HepG2 (cell line): Measurements from ENCODE around the gene ZNF213. TPM values are rescaled to one million over a fixed set of nuclear protein-coding genes. Genes with fewer than 3 reads are reported as not detected.

ENCODE experiments used
- ADNP ChIP-seq: sonication (generic); formaldehyde crosslinking; IDR thresholded peaks from 2 replicates; pipeline ENCODE4 v1.4.0; 2020; ENCODE audit warnings: missing genetic modification reagents
- CC2D1A ChIP-seq: sonication (generic); formaldehyde crosslinking; IDR thresholded peaks from 2 replicates; pipeline ENCODE4 v1.8.1; 2023; ENCODE audit warnings: mild to moderate bottlenecking, missing genetic modification reagents
- CENPT ChIP-seq: sonication (generic); formaldehyde crosslinking; IDR thresholded peaks from 2 replicates; pipeline ENCODE4 v1.8.0; 2022; ENCODE audit warnings: low read depth, mild to moderate bottlenecking, moderate library complexity, missing genetic modification reagents
- HIVEP1 ChIP-seq: sonication (generic); formaldehyde crosslinking; IDR thresholded peaks from 2 replicates; pipeline ENCODE4 v1.4.0; 2020; ENCODE audit warnings: mild to moderate bottlenecking, missing genetic modification reagents
- HOXA5 ChIP-seq: sonication (generic); formaldehyde crosslinking; IDR thresholded peaks from 2 replicates; pipeline ENCODE4 v1.4.0; 2020; ENCODE audit warnings: missing genetic modification reagents
- SAP130 ChIP-seq: IDR thresholded peaks from 2 replicates; pipeline ENCODE4 v1.6.1; 2016; ENCODE audit warnings: low read depth
- ZBTB3 ChIP-seq: sonication (generic); formaldehyde crosslinking; IDR thresholded peaks from 2 replicates; pipeline ENCODE4 v1.4.0; 2020; ENCODE audit warnings: low read depth, mild to moderate bottlenecking, moderate library complexity, missing genetic modification reagents, borderline replicate concordance
- ZBTB38 ChIP-seq: sonication (generic); formaldehyde crosslinking; IDR thresholded peaks from 2 replicates; pipeline ENCODE4 v1.5.1; 2020; ENCODE audit warnings: mild to moderate bottlenecking, missing genetic modification reagents
- ZBTB7B ChIP-seq: sonication (generic); formaldehyde crosslinking; IDR thresholded peaks from 2 replicates; pipeline ENCODE4 v1.4.0; 2020; ENCODE audit warnings: missing genetic modification reagents
- ZNF331 ChIP-seq: sonication (generic); formaldehyde crosslinking; IDR thresholded peaks from 2 replicates; pipeline ENCODE4 v1.4.0; 2020; ENCODE audit warnings: missing genetic modification reagents
- ZNF567 ChIP-seq: sonication (generic); formaldehyde crosslinking; IDR thresholded peaks from 2 replicates; pipeline ENCODE4 v1.8.1; 2023; ENCODE audit warnings: mild to moderate bottlenecking, missing genetic modification reagents, borderline replicate concordance
- ZNF788 ChIP-seq: sonication (generic); formaldehyde crosslinking; IDR thresholded peaks from 2 replicates; pipeline ENCODE4 v1.5.0; 2020; ENCODE audit warnings: mild to moderate bottlenecking, missing genetic modification reagents, borderline replicate concordance
- polyA plus RNA-seq, 8 experiments: library from polyadenylated mRNA; depleted of rRNA in 3 of 8; stranded (reverse) in 7 of 8; unstranded in 1 of 8; fragments of >200 nt; fragmentation: Illumina TruSeq in 4 of 8; extraction: Trizol in 4 of 8; gene quantifications; 2 replicates each; pipeline versions ENCODE4 v1.2.1 to v1.2.3, GENCODE V29; 2011 to 2016; ENCODE audit warnings: low read depth in 4 of 8, missing spikeins in 1 of 8, mixed read lengths in 1 of 8; ENCODE audit not compliant: insufficient read depth in 1 of 8
- total RNA-seq, 5 experiments: library from RNA; depleted of rRNA; stranded (reverse); fragments of >200 nt; fragmentation: Illumina TruSeq; extraction: Trizol; gene quantifications; 2 replicates each; pipeline ENCODE4 v1.2.3, GENCODE V29; 2016; ENCODE audit warnings: low read depth in 1 of 5
- TF ChIP-seq, protein P1 (sequence below): sonication (generic); formaldehyde crosslinking; IDR thresholded peaks from 2 replicates; pipeline ENCODE4 v1.4.0; 2020; ENCODE audit warnings: missing genetic modification reagents, mild to moderate bottlenecking, borderline replicate concordance
- TF ChIP-seq, protein P2 (sequence below): IDR thresholded peaks from 2 replicates; pipeline ENCODE4 v1.6.1; 2016; ENCODE audit warnings: control low read depth
- TF ChIP-seq, protein P3 (sequence below): sonication (generic); formaldehyde crosslinking; IDR thresholded peaks from 2 replicates; pipeline ENCODE4 v1.4.0; 2020; ENCODE audit warnings: missing genetic modification reagents

ZNF213 gene
- total and polyA plus RNA-seq, 2 of the 13 experiments (the other 11 are each of a cell fraction or from before 2014, with no cell fraction given): 0.59 to 0.97 TPM

DNA sequence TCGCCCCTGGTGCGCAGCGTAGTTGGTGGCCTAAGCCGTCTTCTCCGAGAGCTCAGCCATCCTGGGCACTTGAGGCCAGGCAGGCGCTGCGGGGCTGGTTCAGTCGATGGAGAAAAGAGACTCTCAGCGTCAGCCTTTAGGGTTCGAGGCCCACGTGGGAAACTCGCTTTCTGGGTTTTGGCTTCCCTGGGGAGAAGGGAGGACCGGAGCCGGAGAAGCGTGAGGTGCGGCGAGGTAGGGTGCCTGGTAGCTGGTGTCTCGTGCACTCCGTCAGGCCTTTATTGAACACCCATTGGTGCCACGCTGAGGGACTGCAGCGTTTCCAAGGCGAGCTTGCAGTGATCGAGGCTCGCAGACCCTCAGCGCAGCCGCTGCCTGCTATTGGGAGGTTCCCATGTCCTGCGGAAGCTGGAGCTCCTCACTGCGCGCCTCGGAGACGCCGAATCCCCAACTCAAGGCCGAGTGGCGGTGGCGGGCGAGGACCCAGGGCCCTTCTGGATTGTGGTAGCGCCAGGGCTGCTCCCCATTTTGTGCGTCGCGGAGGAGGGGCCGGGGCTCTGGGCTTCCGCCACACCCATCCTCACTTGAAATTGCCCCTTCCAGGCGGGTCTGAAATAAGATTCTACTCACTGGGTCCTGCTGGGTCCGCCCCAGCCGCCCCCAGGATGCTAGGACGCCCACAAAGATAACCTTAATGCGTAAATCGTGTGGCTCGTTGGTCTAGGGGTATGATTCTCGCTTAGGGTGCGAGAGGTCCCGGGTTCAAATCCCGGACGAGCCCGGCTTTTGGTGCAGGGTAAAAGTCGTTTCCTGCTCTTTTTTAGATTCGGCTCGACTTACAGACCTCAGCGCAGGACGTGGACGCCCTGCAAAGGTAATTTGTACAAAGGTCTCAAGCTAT is 54.3 kb downstream of the ZNF213 start (continued):
- TF ChIP-seq CENPT (CRISPR knock-in tag) (0 out of 2 replicates have a peak, but pooled peaks have one; percentile 9), ZNF567 (CRISPR knock-in tag) (peak; percentile 89; the same call in 1 of the 2 replicates), ZNF788 (CRISPR knock-in tag) (no peak), ZBTB38 (CRISPR knock-in tag) (peak; percentile 87), ZBTB3 (CRISPR knock-in tag) (no peak), CC2D1A (0 out of 2 replicates have a peak, but pooled peaks have one; percentile 34), HIVEP1 (peak; percentile 55; the same call in 1 of the 2 replicates), ADNP (CRISPR knock-in tag) (0 out of 2 replicates have a peak, but pooled peaks have one; percentile 27), SAP130 (peak; percentile 38; the same call in 1 of the 2 replicates), ZNF331 (CRISPR knock-in tag) (peak; percentile 52; the same call in 1 of the 2 replicates), ZBTB7B (CRISPR knock-in tag) (no peak), HOXA5 (0 out of 2 replicates have a peak, but pooled peaks have one; percentile 21)
- TF ChIP-seq, protein P1, sequence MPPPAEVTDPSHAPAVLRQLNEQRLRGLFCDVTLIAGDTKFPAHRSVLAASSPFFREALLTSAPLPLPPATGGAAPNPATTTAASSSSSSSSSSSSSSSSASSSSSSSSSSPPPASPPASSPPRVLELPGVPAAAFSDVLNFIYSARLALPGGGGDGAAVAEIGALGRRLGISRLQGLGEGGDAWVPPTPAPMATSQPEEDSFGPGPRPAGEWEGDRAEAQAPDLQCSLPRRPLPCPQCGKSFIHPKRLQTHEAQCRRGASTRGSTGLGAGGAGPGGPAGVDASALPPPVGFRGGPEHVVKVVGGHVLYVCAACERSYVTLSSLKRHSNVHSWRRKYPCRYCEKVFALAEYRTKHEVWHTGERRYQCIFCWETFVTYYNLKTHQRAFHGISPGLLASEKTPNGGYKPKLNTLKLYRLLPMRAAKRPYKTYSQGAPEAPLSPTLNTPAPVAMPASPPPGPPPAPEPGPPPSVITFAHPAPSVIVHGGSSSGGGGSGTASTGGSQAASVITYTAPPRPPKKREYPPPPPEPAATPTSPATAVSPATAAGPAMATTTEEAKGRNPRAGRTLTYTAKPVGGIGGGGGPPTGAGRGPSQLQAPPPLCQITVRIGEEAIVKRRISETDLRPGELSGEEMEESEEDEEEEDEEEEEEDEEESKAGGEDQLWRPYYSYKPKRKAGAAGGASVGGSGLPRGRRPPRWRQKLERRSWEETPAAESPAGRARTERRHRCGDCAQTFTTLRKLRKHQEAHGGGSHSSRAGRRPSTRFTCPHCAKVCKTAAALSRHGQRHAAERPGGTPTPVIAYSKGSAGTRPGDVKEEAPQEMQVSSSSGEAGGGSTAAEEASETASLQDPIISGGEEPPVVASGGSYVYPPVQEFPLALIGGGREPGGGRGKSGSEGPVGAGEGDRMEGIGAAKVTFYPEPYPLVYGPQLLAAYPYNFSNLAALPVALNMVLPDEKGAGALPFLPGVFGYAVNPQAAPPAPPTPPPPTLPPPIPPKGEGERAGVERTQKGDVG (CRISPR knock-in tag): 0 out of 2 replicates have a peak, but pooled peaks have one; percentile 32
- TF ChIP-seq, protein P2, sequence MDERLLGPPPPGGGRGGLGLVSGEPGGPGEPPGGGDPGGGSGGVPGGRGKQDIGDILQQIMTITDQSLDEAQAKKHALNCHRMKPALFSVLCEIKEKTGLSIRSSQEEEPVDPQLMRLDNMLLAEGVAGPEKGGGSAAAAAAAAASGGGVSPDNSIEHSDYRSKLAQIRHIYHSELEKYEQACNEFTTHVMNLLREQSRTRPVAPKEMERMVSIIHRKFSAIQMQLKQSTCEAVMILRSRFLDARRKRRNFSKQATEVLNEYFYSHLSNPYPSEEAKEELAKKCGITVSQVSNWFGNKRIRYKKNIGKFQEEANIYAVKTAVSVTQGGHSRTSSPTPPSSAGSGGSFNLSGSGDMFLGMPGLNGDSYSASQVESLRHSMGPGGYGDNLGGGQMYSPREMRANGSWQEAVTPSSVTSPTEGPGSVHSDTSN (CRISPR knock-in tag): no peak
- TF ChIP-seq, protein P3, sequence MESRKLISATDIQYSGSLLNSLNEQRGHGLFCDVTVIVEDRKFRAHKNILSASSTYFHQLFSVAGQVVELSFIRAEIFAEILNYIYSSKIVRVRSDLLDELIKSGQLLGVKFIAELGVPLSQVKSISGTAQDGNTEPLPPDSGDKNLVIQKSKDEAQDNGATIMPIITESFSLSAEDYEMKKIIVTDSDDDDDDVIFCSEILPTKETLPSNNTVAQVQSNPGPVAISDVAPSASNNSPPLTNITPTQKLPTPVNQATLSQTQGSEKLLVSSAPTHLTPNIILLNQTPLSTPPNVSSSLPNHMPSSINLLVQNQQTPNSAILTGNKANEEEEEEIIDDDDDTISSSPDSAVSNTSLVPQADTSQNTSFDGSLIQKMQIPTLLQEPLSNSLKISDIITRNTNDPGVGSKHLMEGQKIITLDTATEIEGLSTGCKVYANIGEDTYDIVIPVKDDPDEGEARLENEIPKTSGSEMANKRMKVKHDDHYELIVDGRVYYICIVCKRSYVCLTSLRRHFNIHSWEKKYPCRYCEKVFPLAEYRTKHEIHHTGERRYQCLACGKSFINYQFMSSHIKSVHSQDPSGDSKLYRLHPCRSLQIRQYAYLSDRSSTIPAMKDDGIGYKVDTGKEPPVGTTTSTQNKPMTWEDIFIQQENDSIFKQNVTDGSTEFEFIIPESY (CRISPR knock-in tag): no peak
